ENCODE results near the gene BRD4. TPM values are rescaled to one million over a fixed set of nuclear protein-coding genes. Genes with fewer than 3 reads are reported as not detected.

The BRD4 gene
- total RNA-seq, 2 experiments from 2014 or later: 106 to 126 TPM

- ChIA-PET POLR2A (interaction anchor here (0.6 to 1.7 kb wide), 2 partner anchors 28 to 81 kb away, joined by 3 to 4 read pairs; no protein-coding TSS in a partner anchor), CTCF (interaction anchor here (0.5 to 3.1 kb wide), 5 partner anchors 10 to 169 kb away, joined by 3 to 12 read pairs (median 4); no protein-coding TSS in a partner anchor)
- peaks cover 97% of the 10 kb centered on the region for H3K4me1 Mint-ChIP-seq
- peak overlapping the region; percentile 91 for H3K27ac Mint-ChIP-seq
- ATAC-seq (no peak), DNase-seq (peak; percentile 55)
- H3K4me3 Mint-ChIP-seq: peak overlapping the region; percentile 30
- peaks cover 39% of the 10 kb centered on the region for H3K36me3 Mint-ChIP-seq (ENCODE audit: low read depth)
- no peaks in the 10 kb centered on the region for H3K27me3 Mint-ChIP-seq
- H3K9me3 Mint-ChIP-seq (ENCODE audit: low read depth): no peaks in the 10 kb centered on the region
- intact Hi-C loops (cut with DNase I, micrococcal nuclease): loop anchor here in 1 of 2 experiments (5.0 kb wide), 1 partner anchor 1450 kb away; no protein-coding TSS in a partner anchor
Observed at GRCh38 chr19:15297416-15298224, 34.7 kb downstream of the BRD4 start.

DNA sequence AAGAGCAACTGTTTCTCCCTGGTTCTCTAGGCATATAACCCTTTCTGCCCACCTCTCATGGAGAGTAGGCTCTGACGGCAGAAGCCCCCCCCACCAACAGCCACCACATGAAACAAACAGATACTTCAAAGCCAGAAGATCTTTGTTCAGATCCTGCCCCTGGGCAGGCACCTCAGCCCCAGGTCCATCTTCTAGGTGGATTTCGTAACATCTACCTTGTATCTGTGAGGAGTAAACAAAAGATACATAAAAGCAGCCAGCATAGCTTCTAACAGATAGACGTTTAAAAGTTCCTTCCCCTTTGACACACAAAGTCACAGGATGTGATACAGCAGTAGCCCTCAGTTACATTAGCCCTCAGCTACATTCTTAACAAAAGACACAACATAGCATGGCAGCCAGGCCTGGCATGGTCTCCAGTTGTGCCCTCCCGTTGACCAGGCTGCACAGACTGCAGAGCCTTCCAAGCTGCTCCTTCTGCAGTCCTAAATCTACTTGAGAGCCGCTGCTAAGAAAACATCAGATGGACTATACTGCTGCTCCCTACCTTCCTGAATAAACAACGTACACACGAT, 35.4 kb downstream of the BRD4 start:
- DNase-seq: no peak
- ChIA-PET CTCF (interaction anchor here (0.5 to 3.1 kb wide), 5 partner anchors 10 to 170 kb away, joined by 3 to 12 read pairs (median 4); no protein-coding TSS in a partner anchor), POLR2A (interaction anchor here (1.7 kb wide), 1 partner anchor 82 kb away, joined by 4 read pairs; no protein-coding TSS in a partner anchor)
- Mint-ChIP-seq H3K27me3 (no peaks in the 10 kb centered on the region), H3K36me3 (ENCODE audit: low read depth) (peaks cover 42% of the 10 kb centered on the region), H3K4me3 (peak overlapping the region; percentile 30), H3K4me1 (peaks cover 98% of the 10 kb centered on the region), H3K27ac (peak overlapping the region; percentile 91), H3K9me3 (ENCODE audit: low read depth) (no peaks in the 10 kb centered on the region)
- no peak for ATAC-seq
- intact Hi-C loops (cut with DNase I, micrococcal nuclease): loop anchor here in 1 of 2 experiments (5.0 kb wide), 1 partner anchor 1450 kb away; no protein-coding TSS in a partner anchor

GRCh38 chr19:15296353-15296752, 36.0 kb downstream of the BRD4 start:
- Mint-ChIP-seq H3K36me3 (ENCODE audit: low read depth) (peaks cover 43% of the 10 kb centered on the region), H3K4me1 (peaks cover 100% of the 10 kb centered on the region), H3K27ac (peak overlapping the region; percentile 91), H3K4me3 (no peak overlapping the region), H3K9me3 (ENCODE audit: low read depth) (no peaks in the 10 kb centered on the region), H3K27me3 (no peaks in the 10 kb centered on the region)
- intact Hi-C loops (cut with DNase I, micrococcal nuclease): loop anchor here in 1 of 2 experiments (5.0 kb wide), 1 partner anchor 1449 kb away; no protein-coding TSS in a partner anchor
- ChIA-PET CTCF (interaction anchor here (0.7 to 3.1 kb wide), 2 partner anchors 9 to 20 kb away, joined by 3 to 12 read pairs; no protein-coding TSS in a partner anchor), POLR2A (no interaction called here)
- no peak for ATAC-seq
- DNase-seq: no peak

DNA sequence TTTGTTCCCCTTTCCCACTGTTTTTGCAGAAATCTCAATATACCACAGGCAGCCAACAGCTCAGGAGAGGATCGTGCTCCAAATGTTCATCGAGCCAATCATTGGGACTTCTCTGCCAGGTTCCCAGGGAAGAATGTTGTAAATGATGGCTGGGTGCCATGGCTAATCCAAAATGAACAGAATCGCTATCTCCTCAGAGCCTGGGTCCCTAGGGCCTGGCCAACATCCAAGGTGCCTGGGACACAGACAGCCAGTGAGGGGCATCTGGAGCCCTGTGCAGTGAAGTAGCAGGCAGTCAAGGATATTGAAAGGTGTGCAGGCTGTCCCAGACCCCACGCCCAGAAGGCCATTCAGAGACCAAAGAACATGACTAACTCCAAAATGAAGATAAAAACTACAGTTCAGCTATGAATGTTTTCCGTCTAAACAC, 37.8 kb downstream of the BRD4 start:
- Mint-ChIP-seq H3K4me3 (no peak overlapping the region), H3K27me3 (no peaks in the 10 kb centered on the region), H3K36me3 (ENCODE audit: low read depth) (peaks cover 41% of the 10 kb centered on the region), H3K9me3 (ENCODE audit: low read depth) (no peaks in the 10 kb centered on the region), H3K27ac (peak overlapping the region; percentile 75), H3K4me1 (peaks cover 100% of the 10 kb centered on the region)
- intact Hi-C loops (cut with DNase I, micrococcal nuclease): loop anchor here in 1 of 2 experiments (5.0 kb wide), 1 partner anchor 927 kb away; no protein-coding TSS in a partner anchor
- ChIA-PET CTCF (interaction anchor here (0.6 to 1.3 kb wide), 6 partner anchors 9 to 39 kb away, joined by 3 to 5 read pairs (median 4); no protein-coding TSS in a partner anchor), POLR2A (interaction anchor here (1.0 kb wide), 1 partner anchor 11 kb away, joined by 4 read pairs; no protein-coding TSS in a partner anchor)
- ATAC-seq (peak; percentile 38), DNase-seq (peak; percentile 40)

DNA sequence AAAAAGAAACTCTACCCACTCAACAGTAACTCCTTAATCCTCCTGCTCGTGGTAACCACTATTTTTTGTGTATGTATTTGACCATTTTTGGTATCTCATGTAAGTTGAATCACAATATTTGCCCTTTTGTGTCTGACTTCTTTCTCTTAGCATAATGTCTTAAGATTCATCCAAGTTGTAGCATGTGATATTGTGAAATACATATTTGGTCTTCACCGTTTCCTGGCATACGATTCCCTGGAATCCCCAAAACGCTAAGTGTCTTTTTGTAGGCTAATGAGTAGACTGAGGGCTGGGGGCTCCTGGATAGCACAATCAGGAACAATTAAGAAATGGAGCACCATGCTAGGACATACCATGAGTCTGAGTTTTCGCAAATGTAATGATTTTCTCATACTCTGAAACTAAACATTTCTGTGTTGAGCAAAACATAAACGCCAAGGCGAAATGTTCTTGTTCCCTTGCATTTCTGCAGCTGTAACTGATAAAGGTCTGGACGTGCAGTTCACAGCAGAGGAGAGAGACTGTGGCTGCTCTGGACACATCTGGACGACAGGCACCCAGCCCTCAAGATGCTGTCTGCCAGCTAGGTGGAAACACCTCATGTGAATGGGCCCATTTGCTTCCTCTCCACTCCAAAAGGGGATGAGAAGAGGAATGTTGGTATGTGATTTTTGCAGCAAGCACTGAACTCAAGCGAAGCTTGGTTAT, 38.4 kb downstream of the BRD4 start:
- no peaks in the 10 kb centered on the region for H3K9me3 Mint-ChIP-seq (ENCODE audit: low read depth)
- no peak for DNase-seq
- peaks cover 41% of the 10 kb centered on the region for H3K36me3 Mint-ChIP-seq (ENCODE audit: low read depth)
- intact Hi-C loops (cut with DNase I, micrococcal nuclease): loop anchor here in 1 of 2 experiments (5.0 kb wide), 1 partner anchor 927 kb away; no protein-coding TSS in a partner anchor
- peaks cover 99% of the 10 kb centered on the region for H3K4me1 Mint-ChIP-seq
- POLR2A ChIA-PET: interaction anchor here (0.9 to 1.0 kb wide), 2 partner anchors 11 to 15 kb away, joined by 3 to 4 read pairs; no protein-coding TSS in a partner anchor
- CTCF ChIA-PET: interaction anchor here (0.7 to 1.3 kb wide), 6 partner anchors 11 to 1178 kb away, joined by 3 to 5 read pairs (median 4); no protein-coding TSS in a partner anchor
- H3K27ac Mint-ChIP-seq: peak overlapping the region; percentile 92
- peak overlapping the region; percentile 39 for H3K4me3 Mint-ChIP-seq
- ATAC-seq: no peak
- H3K27me3 Mint-ChIP-seq: no peaks in the 10 kb centered on the region

DNA sequence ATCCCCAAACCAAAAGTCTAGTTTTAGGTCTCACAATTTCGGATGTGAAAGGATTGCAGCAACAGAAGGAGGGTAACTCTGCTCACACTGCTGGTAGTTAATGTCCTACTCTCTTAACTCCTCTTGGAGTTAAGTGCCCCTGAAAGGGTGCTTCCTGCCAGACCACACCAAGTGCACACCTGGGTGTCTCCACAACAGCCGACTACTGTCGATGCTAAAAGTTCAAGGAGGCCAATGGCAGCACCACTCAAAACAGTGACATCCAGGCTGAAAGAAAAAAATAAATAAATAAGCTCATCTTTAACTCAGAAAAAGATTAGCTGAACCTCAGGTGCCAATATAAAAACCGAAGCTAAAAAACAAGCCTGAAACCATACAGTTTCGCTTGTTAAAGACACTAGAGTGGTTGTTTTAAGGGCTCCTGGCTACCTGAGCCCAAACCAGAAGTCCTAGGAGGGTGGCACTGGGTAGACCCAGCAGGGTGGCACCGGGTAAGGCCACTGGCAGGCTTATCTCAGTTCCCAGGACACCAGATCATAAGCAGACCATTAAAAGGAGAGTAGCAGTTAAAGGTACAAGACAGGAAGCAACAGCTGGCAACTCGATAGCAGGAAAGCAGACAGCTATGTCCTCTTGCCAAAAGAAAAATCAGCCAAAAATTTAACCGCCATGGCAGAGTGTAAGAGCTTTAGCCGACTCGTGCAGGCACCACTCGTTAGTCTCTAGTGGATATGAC, 39.3 kb downstream of the BRD4 start:
- intact Hi-C loops (cut with DNase I, micrococcal nuclease): loop anchor here in 1 of 2 experiments (5.0 kb wide), 1 partner anchor 926 kb away; no protein-coding TSS in a partner anchor
- Mint-ChIP-seq H3K36me3 (ENCODE audit: low read depth) (peaks cover 38% of the 10 kb centered on the region), H3K4me3 (peak overlapping the region; percentile 6), H3K4me1 (peaks cover 99% of the 10 kb centered on the region), H3K27ac (peak overlapping the region; percentile 92), H3K9me3 (ENCODE audit: low read depth) (no peaks in the 10 kb centered on the region), H3K27me3 (no peaks in the 10 kb centered on the region)
- no peak for DNase-seq
- ChIA-PET CTCF (interaction anchor here (0.7 to 1.3 kb wide), 6 partner anchors 8 to 1177 kb away, joined by 3 to 5 read pairs (median 4); no protein-coding TSS in a partner anchor), POLR2A (interaction anchor here (0.6 to 1.0 kb wide), 3 partner anchors 16 to 41 kb away, joined by 3 to 4 read pairs (median 3); no protein-coding TSS in a partner anchor)
- ATAC-seq: peak; percentile 4

GRCh38 chr19:15292140-15292539, 40.2 kb downstream of the BRD4 start:
- Mint-ChIP-seq H3K4me3 (no peak overlapping the region), H3K36me3 (ENCODE audit: low read depth) (peaks cover 32% of the 10 kb centered on the region), H3K4me1 (peaks cover 99% of the 10 kb centered on the region), H3K27me3 (no peaks in the 10 kb centered on the region), H3K27ac (peak overlapping the region; percentile 92), H3K9me3 (ENCODE audit: low read depth) (no peaks in the 10 kb centered on the region)
- ChIA-PET CTCF (interaction anchor here (0.6 to 1.6 kb wide), 7 partner anchors 8 to 81 kb away, joined by 3 to 7 read pairs (median 5); no protein-coding TSS in a partner anchor), POLR2A (no interaction called here)
- intact Hi-C loops (cut with DNase I, micrococcal nuclease): loop anchor here in 1 of 2 experiments (5.0 kb wide), 1 partner anchor 925 kb away; no protein-coding TSS in a partner anchor
- ATAC-seq: no peak
- DNase-seq: no peak

DNA sequence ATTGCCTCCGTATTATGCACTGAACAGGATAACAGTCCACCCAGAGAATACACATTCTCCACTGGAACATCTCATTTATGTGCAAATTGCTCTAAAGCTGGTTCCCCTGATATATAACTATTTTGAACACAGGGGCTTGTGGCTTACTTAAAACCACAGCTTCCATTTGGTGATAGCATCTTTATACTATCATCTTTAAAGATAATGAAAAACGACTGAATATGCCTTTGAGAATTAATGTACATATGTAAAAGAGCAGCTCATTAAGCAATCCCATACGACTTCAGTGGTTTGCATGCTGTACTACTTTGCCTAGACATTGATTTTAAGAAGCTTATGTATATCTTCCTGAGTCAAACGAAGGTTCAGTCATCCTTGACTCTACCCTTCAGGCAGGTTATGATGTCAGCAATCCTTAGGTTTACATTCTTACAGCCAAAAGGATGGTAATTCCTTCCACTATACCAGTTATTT, 40.8 kb downstream of the BRD4 start:
- intact Hi-C loops (cut with DNase I, micrococcal nuclease): loop anchor here in 1 of 2 experiments (5.0 kb wide), 1 partner anchor 924 kb away; no protein-coding TSS in a partner anchor
- no peak overlapping the region for H3K4me3 Mint-ChIP-seq
- ATAC-seq (peak; percentile 45), DNase-seq (no peak)
- H3K27ac Mint-ChIP-seq: peak overlapping the region; percentile 92
- H3K27me3 Mint-ChIP-seq: no peaks in the 10 kb centered on the region
- H3K9me3 Mint-ChIP-seq (ENCODE audit: low read depth): no peaks in the 10 kb centered on the region
- peaks cover 27% of the 10 kb centered on the region for H3K36me3 Mint-ChIP-seq (ENCODE audit: low read depth)
- ChIA-PET CTCF (interaction anchor here (0.6 to 1.6 kb wide), 7 partner anchors 9 to 82 kb away, joined by 3 to 7 read pairs (median 5); no protein-coding TSS in a partner anchor), POLR2A (no interaction called here)
- H3K4me1 Mint-ChIP-seq: peaks cover 98% of the 10 kb centered on the region

DNA sequence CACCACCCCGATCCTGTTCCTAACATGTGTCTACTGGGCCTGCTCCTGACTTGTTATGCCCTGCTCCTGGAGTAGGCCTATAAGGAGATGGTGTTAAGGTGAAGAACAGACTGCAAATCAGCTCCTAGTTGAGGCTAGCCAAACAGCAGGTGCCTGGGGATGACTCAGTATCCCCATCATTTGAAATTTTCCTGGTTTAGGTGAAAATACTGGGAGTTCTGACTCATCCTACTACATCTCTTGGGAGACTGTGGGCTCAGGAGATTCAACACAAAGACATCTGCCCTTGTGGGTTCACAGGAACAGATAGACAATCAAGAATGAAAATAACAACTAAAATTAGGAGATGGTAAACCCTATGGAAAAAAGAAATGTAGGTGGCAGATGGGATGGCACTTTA, 41.2 kb downstream of the BRD4 start:
- Mint-ChIP-seq H3K4me1 (peaks cover 98% of the 10 kb centered on the region), H3K4me3 (no peak overlapping the region), H3K27me3 (no peaks in the 10 kb centered on the region), H3K36me3 (ENCODE audit: low read depth) (peaks cover 22% of the 10 kb centered on the region), H3K27ac (peak overlapping the region; percentile 92), H3K9me3 (ENCODE audit: low read depth) (no peaks in the 10 kb centered on the region)
- CTCF ChIA-PET: interaction anchor here (1.1 to 1.6 kb wide), 5 partner anchors 9 to 13 kb away, joined by 4 to 7 read pairs (median 6); no protein-coding TSS in a partner anchor
- ATAC-seq: no peak
- intact Hi-C loops (cut with DNase I, micrococcal nuclease): loop anchor here in 1 of 2 experiments (5.0 kb wide), 1 partner anchor 924 kb away; no protein-coding TSS in a partner anchor
- POLR2A ChIA-PET: no interaction called here
- DNase-seq: no peak

Measured in activated CD4-positive, alpha-beta T cell treated with anti-CD3 and anti-CD28 coated beads for 36 hours (primary cell).